Kidney tubule cell (primary cell): ENCODE results near the gene KNL1.
"Not testable (repeated sequence)": the region's sequence is repeated elsewhere in the genome, so short reads cannot be mapped to it uniquely, and the experiment has no call there.

Source experiments
- DNase-seq: peaks from one replicate; pipeline ENCODE4 v3.0.0-alpha.2; 2018; ENCODE audit warnings: low spot score

The KNL1 gene

DNA sequence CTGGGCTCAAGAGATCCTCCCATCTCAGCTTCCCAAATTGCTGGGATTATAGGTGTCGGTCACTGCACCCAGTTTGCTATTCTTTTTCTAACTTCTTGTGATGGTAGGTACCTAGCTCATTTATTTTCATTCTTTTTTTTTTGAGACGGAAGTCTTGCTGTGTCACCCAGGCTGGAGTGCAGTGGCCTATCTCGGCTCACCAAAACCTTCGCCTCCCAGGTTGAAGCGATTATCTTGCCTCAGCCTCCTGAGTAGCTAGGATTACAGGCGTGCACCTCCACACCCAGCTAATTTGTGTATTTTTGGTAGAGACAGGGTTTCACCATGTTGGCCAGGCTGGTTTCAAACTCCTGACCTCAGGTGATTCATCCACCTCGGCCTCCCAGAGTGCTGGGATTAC is 70.9 kb downstream of the KNL1 start:
- DNase-seq = no peak

DNA sequence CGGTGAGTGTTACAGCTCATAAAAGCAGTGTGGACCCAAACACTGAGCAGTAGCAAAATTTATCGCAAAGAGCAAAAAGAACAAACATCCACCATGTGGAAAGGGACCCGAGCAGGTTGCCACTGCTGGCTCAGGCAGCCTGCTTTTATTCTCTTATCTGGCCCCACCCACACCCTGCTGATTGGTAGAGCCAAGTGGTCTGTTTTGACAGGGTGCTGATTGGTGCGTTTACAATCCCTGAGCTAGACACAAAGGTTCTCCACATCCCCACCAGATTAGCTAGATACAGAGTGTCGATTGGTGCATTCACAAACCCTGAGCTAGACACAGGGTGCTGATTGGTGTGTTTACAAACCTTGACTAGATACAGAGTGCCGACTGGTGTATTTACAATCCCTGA is 82.2 kb downstream of the KNL1 start:
- DNase-seq = not testable (repeated sequence)

DNA sequence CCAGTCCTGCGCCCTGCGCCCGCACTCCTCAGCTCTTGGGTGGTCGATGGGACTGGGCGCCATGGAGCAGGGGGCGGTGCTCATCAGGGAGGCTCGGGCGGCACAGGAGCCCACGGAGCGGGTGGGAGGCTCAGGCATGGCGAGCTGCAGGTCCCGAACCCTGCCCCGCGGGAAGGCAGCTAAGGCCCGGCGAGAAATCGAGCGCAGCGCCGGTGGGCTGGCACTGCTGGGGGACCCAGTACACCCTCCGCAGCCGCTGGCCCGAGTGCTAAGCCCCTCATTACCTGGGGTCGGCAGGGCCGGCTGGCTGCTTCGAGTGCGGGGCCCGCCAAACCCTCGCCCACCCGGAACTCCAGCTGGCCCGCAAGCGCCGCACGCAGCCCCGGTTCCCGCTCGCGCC is 82.9 kb downstream of the KNL1 start:
- not testable (repeated sequence) for DNase-seq

DNA sequence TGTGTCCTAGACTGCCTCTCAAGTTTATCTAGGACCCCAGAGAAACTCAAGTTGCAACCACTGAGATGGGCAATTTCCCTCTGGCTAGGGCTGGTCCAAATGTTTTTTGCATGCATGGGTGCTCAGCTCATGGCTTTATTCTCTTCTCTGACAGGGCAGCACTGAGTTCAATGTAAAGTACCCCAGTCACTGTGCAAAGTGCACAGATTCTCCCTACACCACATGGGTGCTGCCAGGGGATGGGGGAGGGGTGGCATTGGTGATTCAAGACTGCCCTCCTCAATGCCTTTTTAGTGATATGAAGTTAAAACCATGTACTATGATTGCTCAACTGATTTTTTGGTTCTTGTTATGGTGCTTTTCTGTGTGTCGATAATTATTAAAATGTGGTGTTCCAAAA is 86.1 kb downstream of the KNL1 start:
- no peak for DNase-seq

DNA sequence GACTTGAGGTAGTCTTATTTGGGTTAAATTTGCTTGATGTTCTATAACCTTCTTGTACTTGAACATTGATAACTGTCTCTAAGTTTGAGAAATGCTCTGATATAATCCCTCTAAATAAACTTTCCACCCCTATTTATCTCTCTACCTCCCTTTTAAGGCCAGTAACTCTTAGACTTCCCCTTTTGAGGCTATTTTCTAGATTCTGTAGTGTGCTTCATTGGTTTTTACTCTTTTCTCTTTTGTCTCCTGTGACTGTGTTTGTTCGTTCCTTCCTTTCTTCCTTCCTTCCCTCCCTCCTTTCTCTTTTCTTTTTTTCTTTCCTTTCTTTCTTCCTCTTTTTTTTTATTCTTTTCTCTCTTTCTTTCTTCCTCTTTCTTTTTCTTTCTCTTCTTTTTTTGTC is 86.9 kb downstream of the KNL1 start:
- DNase-seq = not testable (repeated sequence)

DNA sequence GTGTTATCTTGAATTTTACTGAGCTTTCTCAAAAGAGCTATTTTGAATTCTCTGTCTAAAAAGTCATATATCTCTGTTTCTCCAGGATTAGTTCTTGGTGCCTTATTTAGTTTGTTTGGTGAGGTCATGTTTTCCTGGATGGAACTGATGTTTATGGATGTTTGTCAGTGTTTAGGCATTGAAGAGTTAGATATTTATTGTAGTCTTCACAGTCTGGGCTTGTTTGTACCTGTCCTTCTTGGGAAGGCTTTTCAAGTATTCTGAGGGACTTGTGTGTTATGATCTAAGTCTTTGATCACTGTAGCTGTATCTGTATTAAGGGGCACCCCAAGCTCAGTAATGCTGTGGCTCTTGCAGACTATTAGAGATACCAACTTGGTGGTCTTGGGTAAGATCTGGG is 90.3 kb downstream of the KNL1 start:
- no peak for DNase-seq

DNA sequence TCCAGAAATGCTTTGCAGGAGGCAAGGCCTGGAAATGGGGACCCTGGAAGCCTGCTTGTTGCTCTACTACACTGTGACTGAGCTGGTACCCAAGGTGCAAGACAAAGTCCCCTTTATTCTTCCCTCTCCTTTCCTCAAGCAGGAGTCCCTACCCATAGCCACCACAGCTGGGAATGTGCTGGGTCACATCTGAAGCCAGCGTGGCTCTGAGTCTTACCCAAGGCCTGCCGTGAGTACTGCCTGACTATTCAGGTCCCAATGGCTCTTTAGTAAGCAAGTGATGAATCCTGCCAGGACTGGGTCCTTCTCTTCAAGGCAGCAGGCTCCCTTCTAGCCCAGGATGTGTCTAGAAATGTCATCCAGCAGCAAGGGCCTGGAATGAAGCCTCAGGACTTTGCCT is 91.3 kb downstream of the KNL1 start:
- no peak for DNase-seq

DNA sequence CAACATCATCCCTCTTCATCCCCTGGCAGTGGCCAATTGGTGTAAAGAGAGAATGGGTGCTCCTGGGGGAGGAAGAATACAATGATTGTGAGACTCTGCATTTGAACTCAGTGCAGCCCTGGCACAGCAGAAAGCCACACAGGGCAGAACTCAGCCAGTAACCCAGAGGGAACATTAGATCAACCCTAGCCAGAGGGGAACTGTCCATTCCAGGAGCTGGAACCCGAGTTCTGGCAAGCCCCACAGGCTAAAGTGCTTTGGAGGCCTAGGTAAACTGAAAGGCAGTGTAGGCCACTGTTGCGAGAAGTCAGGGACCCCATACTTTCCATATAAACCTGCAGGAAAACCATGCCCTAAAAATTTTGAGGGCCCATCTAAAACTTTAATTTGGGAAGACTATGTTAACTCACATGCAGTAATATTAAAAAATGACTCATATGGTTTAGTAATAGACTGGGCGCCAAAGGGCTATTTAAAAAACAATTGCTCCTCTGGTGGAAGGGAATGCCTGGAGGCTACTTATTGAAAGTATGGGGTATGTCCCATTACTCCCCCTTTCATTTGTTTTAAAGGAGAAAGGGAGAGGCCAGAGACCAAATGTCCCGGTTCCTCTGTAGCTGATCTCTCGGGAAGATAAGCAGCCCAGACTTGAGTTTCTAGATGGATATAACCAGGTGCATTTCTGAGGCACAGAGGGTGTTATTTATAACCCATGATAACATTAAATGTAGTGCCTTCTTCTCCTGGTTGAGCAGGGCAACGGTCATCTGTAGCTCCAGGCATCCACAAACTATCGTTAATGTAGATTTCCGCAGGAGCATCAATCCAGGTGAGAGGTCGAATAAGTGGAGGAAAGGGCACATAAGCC is 95.1 kb downstream of the KNL1 start:
- DNase-seq = no peak

DNA sequence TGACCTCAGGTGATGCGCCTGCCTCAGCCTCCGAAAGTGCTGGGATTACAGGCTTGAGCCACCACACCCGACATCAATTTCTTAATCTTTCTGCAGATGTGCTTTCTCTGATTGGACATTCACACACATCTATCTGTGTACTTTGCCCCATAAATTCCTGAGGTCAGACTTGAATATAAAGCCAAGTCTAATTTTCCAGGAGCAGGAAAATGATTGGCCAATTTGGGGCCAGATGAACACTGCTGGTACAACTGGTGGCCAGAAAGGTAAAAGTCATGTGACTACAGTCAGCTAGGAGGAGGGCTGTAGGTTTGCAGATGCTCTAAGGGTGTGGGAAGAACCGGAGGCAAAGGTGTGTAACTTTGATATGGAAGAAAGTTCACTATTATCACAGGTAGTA is 97.7 kb downstream of the KNL1 start:
- DNase-seq = no peak

DNA sequence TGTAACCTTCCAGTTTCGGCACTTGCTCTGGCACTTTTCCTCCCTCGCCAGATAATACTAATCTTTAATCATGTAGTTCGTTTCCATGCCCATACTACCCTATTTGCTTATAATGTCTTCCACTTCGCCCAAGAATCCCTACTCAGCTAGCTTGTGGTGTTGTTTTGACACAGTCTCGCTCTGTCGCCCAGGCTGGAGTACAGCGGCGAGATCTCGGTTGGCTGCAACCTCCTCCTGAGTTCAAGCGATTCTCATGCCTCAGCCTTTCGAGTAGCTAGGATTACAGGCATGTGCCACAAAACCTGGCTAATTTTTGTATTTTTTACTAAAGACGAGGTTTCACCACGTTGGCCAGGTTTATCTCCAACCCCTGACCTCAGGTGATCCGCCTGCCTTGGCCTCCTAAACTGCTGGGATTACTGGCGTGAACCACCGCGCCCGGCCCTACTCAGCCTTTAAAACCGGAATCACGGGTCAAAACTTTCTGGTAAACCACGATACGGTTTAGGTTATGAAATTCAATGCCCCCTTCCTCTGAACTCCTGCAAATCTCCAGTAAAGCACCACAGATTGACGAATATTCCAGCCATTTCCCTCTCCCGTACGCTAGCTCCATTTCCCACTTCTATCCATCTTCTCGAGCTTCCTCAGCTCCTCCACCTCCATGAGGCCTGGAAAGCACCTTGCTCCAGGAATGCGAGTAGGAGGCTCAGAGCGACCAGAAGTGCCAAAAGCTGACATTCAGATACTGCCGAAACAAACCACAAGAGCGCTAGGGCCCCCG is 100.0 kb downstream of the KNL1 start:
- peak; percentile 31 for DNase-seq

DNA sequence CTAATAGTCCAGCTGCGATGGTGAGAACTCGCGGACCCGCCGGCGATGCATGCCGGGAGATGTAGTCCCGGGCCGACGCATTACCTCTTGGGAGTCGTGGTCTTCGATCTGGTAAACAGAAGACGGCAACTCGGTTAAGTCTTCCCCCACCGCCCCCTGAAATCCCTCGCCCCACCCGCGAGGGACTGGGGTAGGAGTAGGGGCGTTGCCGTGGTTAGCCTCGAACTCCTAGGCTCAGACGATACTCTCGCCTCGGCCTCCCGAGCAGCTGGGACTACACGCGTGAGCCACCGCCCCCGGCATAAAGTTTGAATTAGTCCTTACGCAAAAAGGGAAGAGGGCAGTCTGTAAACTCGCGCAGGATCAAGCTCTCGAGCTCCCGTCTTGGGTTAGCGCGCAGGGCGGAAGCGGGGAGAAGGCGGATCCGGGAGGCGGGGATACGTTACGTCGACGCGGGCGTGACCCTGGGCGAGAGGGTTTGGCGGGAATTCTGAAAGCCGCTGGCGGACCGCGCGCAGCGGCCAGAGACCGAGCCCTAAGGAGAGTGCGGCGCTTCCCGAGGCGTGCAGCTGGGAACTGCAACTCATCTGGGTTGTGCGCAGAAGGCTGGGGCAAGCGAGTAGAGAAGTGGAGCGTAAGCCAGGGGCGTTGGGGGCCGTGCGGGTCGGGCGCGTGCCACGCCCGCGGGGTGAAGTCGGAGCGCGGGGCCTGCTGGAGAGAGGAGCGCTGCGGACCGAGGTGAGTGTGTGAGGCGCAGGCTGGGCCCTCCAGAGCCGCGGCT is 100.8 kb downstream of the KNL1 start, which contains the start of gene RAD51:
TSS of gene RAD51 (plus strand) at position 487 of the 781 bp plus-strand sequence. CDS start 3,585 bp downstream, outside the sequence.
- DNase-seq = peak; percentile 95

DNA sequence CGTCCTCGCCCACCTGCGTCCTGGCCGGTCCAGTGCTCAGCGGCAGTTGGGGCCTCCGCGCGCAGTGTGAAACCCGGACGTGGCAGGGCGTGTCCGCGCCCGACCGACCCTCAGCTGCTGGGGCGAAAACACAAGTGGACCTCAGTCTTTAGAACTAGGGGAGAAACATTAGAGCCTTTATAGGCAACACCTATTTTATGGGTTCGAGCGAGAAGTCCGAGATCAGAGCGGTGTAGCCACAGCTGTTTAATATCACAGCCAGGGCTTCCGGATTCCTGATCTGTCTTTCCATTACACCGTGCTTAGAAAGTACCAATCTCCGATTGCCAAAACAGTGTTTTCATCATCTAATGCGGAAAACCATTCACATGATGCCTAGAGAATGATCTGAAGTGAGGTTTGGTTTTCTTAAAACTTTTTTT is 101.4 kb downstream of the KNL1 start:
- DNase-seq = peak; percentile 41

DNA sequence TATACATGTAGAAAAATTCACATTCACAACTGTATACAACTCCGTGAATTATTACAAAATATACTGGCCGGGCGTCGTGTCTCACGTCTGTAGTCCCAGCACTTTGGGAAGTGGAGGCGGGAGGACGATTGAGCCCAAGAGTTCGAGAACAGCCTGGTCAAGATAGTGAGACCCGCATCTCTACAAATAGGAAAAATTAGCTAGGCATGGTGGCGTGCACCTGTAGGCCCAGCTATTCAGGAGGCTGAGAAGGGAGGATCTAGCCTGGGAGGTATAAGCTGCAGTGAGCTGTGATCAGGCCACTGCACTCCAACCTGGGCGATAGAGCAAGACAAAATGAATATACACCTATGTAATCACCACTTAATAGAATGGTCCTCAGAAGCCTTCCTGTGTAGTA is 102.2 kb downstream of the KNL1 start:
- DNase-seq = no peak

DNA sequence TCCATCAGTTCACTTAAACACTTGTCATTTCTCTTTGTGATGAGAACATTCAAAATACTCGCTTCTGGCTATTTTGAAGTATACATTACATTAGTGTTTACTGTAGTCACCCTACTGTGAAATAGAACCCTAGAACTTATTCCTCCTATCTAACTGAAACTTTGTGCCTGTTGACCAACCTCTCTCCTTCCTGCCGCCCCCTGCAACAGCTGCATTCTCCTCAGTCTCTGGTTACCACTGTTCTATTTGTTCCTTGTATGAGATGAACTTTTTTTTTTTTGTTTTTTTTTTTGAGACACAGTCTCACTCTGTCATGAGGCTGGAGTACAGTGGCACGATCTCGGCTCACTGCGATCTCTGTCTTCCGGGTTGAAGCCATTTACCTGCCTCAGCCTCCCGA is 103.9 kb downstream of the KNL1 start:
- no peak for DNase-seq

DNA sequence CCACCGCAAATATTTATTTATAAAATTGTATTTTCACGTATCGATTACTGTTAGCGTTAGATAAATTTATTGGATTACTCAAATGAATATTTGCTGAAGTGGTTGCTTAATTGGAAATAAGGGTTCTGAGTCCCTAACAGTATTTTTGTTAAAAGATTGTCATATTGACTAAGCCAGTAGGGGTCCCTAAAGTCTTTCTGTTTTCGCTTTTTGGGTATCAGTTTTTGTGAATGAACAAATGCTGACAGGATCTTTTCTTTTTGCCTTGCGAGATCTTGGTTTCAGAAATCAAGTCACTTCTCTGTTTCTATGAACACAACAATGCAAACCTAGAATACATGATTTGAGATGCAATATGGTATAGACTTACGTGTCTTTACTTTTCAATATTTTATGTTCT is 108.0 kb downstream of the KNL1 start:
- DNase-seq = no peak

DNA sequence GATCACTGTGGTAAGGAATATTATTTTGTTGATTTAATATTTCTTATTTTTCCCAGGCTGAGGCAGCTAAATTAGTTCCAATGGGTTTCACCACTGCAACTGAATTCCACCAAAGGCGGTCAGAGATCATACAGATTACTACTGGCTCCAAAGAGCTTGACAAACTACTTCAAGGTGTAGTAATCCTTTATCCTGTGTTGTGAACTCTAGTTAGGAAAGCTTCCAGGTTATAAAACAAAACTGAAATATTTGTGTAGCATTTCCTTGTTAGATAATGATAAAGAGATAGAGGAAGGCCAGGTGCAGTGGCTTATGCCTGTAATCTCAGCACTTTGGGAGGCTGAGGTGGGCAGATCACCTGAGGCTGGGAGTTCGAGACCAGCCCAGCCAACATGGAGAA is 112.1 kb downstream of the KNL1 start:
- DNase-seq = no peak
